CD14-positive monocyte (primary cell): ENCODE results near the gene PSMA6. TPM values are rescaled to one million over a fixed set of nuclear protein-coding genes. Genes with fewer than 3 reads are reported as not detected.
A peak's percentile ranks its signal among the peaks of the same experiment; 100 is the strongest.

Experiments used
- DNase-seq, 3 donors: peaks; one replicate each; pipeline ENCODE4 v3.0.0-alpha.2; 2011 to 2022
- H2AFZ ChIP-seq: 2 replicates; pipeline ENCODE4 v1.6.0; 2012; ENCODE audit warnings: mild to moderate bottlenecking, low read depth, low read length, inconsistent platforms; ENCODE audit not compliant: insufficient read depth, poor library complexity, severe bottlenecking
- H3K27ac ChIP-seq, 2 donors: 1 replicate in 1 of 2; 2 replicates in 1 of 2; pipeline ENCODE4 v1.5.1; 2012 to 2013; ENCODE audit warnings: low read length in 2 of 2, control low read depth in 1 of 2, inconsistent platforms in 1 of 2, low read depth in 1 of 2, mild to moderate bottlenecking in 1 of 2
- H3K27me3 ChIP-seq, 2 donors: one replicate each; pipeline versions ENCODE4 v1.6.0 to v1.6.1; 2011 to 2013; ENCODE audit warnings: low read length in 2 of 2; ENCODE audit not compliant: control insufficient read depth in 2 of 2, insufficient read depth in 2 of 2
- H3K36me3 ChIP-seq, 2 donors: replicated peaks in 1 of 2; 1 replicate in 1 of 2; 2 replicates in 1 of 2; pipeline versions ENCODE4 v1.5.1 to v1.6.1; 2012 to 2013; ENCODE audit warnings: low read length in 2 of 2, control low read depth in 1 of 2, inconsistent platforms in 1 of 2, mild to moderate bottlenecking in 1 of 2; ENCODE audit not compliant: insufficient read depth in 2 of 2, control insufficient read depth in 1 of 2
- H3K4me1 ChIP-seq, 2 donors: 1 replicate in 1 of 2; 2 replicates in 1 of 2; pipeline versions ENCODE4 v1.5.1 to v1.6.1; 2012 to 2013; ENCODE audit warnings: low read length in 2 of 2, control low read depth in 1 of 2, inconsistent platforms in 1 of 2, mild to moderate bottlenecking in 1 of 2, moderate library complexity in 1 of 2; ENCODE audit not compliant: insufficient read depth in 2 of 2, control insufficient read depth in 1 of 2
- H3K4me2 ChIP-seq: replicated peaks from 2 replicates; pipeline ENCODE3; 2012; ENCODE audit warnings: low read length, moderate library complexity, mild to moderate bottlenecking; ENCODE audit not compliant: poor library complexity, severe bottlenecking; ENCODE audit errors: extremely low read depth
- H3K4me3 ChIP-seq, 3 experiments: fragments of 200-600 bp in 1 of 3; sonication (generic) in 1 of 3; replicated peaks in 1 of 3; 1 replicate in 2 of 3; 2 replicates in 1 of 3; pipeline ENCODE4 v1.5.1; 2011 to 2013; ENCODE audit warnings: low read length in 3 of 3, mild to moderate bottlenecking in 3 of 3, control low read depth in 2 of 3, low read depth in 2 of 3, inconsistent platforms in 1 of 3, moderate library complexity in 1 of 3
- H3K79me2 ChIP-seq: 2 replicates; pipeline ENCODE4 v1.6.0; 2012; ENCODE audit warnings: mild to moderate bottlenecking, control low read depth, inconsistent platforms, low read length, moderate library complexity; ENCODE audit not compliant: insufficient read depth
- H3K9ac ChIP-seq: 2 replicates; pipeline ENCODE4 v1.6.0; 2017; ENCODE audit warnings: low read length, mild to moderate bottlenecking; ENCODE audit not compliant: insufficient read depth, poor library complexity, severe bottlenecking
- H3K9me3 ChIP-seq, 2 donors: replicated peaks in 1 of 2; 1 replicate in 1 of 2; 2 replicates in 1 of 2; pipeline versions ENCODE4 v1.5.1 to v1.6.1; 2012 to 2013; ENCODE audit warnings: low read length in 2 of 2, control low read depth in 1 of 2; ENCODE audit not compliant: control insufficient read depth in 1 of 2, insufficient read depth in 1 of 2
- H4K20me1 ChIP-seq: 2 replicates; pipeline ENCODE4 v1.6.0; 2012; ENCODE audit warnings: mild to moderate bottlenecking, low read length, control low read depth, moderate library complexity; ENCODE audit not compliant: insufficient read depth
- H3K27ac Mint-ChIP-seq, 7 donors: one replicate each; pipeline ENCODE4 v1.8.0; 2020; ENCODE audit warnings: mild to moderate bottlenecking in 7 of 7, mixed read lengths in 7 of 7, moderate library complexity in 6 of 7, inconsistent platforms in 2 of 7
- H3K27me3 Mint-ChIP-seq, 3 donors: one replicate each; pipeline ENCODE4 v1.8.0; 2021 to 2022; ENCODE audit warnings: low read depth in 3 of 3, mild to moderate bottlenecking in 3 of 3, mixed read lengths in 3 of 3, moderate library complexity in 3 of 3, inconsistent platforms in 1 of 3
- H3K36me3 Mint-ChIP-seq, 2 donors: one replicate each; pipeline ENCODE4 v1.8.0; 2020; ENCODE audit warnings: mixed read lengths in 2 of 2, inconsistent platforms in 1 of 2, mild to moderate bottlenecking in 1 of 2
- H3K4me1 Mint-ChIP-seq: one replicate; pipeline ENCODE4 v1.8.0; 2020; ENCODE audit warnings: mild to moderate bottlenecking, mixed read lengths
- H3K4me3 Mint-ChIP-seq, 2 donors: one replicate each; pipeline ENCODE4 v1.8.0; 2020; ENCODE audit warnings: mild to moderate bottlenecking in 2 of 2, mixed read lengths in 2 of 2, moderate library complexity in 1 of 2
- H3K9me3 Mint-ChIP-seq, 7 donors: one replicate each; pipeline ENCODE4 v1.8.0; 2020 to 2022; ENCODE audit warnings: mixed read lengths in 7 of 7, mild to moderate bottlenecking in 6 of 7, moderate library complexity in 6 of 7, inconsistent platforms in 2 of 7
- WGBS: methylation state at CpG from one replicate; pipeline ENCODE4 v1.1.5; 2013; ENCODE audit warnings: missing lambda C conversion rate; ENCODE audit not compliant: insufficient coverage; 5-methylcytosine and 5-hydroxymethylcytosine counted together
- intact Hi-C, 2 donors: fragments of 100-400 bp; cut with micrococcal nuclease; formaldehyde crosslinking; loops; one replicate each; pipeline versions ENCODE4 v1.15.0 to v1.15.1; 2023
- polyA plus RNA-seq, 3 donors: library from polyadenylated mRNA; depleted of rRNA in 1 of 3; unstranded in 2 of 3; stranded (reverse) in 1 of 3; fragments of 300-500 nt in 2 of 3; fragments of >200 nt in 1 of 3; fragmentation: Illumina TruSeq in 2 of 3; gene quantifications; 1 replicate in 2 of 3; 2 replicates in 1 of 3; pipeline ENCODE4 v1.2.3, GENCODE V29; 2012 to 2021
- TF ChIP-seq, protein P1 (sequence below): fragments of 200-600 bp; IDR thresholded peaks from one replicate; pipeline ENCODE4 v1.8.0; 2022; ENCODE audit warnings: antibody characterized with exemption, mild to moderate bottlenecking

The PSMA6 gene
- polyA plus RNA-seq, 3 donors: 144 to 572 (median 480) TPM

DNA sequence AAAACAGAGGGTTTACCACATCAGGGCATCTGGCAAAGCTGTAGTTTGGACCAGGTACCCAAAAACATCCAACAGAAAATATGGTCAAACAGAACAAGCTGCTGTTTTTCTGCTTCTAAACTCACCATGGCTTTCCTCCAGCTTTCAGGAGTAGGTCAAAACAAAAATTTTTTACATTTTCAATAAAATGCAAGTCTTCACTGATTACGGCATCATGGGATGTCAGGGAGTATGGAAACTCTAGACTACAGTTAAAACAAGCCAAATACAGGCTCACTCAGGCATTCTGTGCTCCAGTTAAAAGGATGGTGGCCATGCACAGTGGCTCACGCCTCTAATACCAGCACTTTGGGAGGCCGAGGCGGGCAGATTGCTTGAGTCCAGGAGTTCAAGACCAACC, 47.1 kb upstream of the PSMA6 start:
- TF ChIP-seq, protein P1, sequence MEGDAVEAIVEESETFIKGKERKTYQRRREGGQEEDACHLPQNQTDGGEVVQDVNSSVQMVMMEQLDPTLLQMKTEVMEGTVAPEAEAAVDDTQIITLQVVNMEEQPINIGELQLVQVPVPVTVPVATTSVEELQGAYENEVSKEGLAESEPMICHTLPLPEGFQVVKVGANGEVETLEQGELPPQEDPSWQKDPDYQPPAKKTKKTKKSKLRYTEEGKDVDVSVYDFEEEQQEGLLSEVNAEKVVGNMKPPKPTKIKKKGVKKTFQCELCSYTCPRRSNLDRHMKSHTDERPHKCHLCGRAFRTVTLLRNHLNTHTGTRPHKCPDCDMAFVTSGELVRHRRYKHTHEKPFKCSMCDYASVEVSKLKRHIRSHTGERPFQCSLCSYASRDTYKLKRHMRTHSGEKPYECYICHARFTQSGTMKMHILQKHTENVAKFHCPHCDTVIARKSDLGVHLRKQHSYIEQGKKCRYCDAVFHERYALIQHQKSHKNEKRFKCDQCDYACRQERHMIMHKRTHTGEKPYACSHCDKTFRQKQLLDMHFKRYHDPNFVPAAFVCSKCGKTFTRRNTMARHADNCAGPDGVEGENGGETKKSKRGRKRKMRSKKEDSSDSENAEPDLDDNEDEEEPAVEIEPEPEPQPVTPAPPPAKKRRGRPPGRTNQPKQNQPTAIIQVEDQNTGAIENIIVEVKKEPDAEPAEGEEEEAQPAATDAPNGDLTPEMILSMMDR: no peak
- H3K27me3 Mint-ChIP-seq: peaks cover 0 to 1% (median 0%) of the 10 kb centered on the region in 3 donors
- intact Hi-C loops: no loop called here
- no peak overlapping the region for H3K27ac Mint-ChIP-seq
- H3K9me3 Mint-ChIP-seq: peaks cover 0 to 2% (median 0%) of the 10 kb centered on the region in 7 donors
- peaks cover 12% of the 10 kb centered on the region in 2 donors for H3K36me3 Mint-ChIP-seq
- no peak for DNase-seq
- Histone ChIP-seq H4K20me1 (no peaks in the 10 kb centered on the region), H2AFZ (no peak overlapping the region), H3K27me3 (no peaks in the 10 kb centered on the region), H3K9me3 (no peaks in the 10 kb centered on the region), H3K4me3 (no peak overlapping the region), H3K36me3 (no peaks in the 10 kb centered on the region), H3K9ac (no peak overlapping the region), H3K4me1 (peaks cover 0 to 6% of the 10 kb centered on the region in 2 donors), H3K79me2 (no peaks in the 10 kb centered on the region), H3K27ac (no peak overlapping the region), H3K4me2 (no peak overlapping the region)
- peaks cover 7% of the 10 kb centered on the region for H3K4me1 Mint-ChIP-seq
- WGBS: no CpG with 5 or more reads among the region's 4 CpGs
- H3K4me3 Mint-ChIP-seq: no peak overlapping the region

DNA sequence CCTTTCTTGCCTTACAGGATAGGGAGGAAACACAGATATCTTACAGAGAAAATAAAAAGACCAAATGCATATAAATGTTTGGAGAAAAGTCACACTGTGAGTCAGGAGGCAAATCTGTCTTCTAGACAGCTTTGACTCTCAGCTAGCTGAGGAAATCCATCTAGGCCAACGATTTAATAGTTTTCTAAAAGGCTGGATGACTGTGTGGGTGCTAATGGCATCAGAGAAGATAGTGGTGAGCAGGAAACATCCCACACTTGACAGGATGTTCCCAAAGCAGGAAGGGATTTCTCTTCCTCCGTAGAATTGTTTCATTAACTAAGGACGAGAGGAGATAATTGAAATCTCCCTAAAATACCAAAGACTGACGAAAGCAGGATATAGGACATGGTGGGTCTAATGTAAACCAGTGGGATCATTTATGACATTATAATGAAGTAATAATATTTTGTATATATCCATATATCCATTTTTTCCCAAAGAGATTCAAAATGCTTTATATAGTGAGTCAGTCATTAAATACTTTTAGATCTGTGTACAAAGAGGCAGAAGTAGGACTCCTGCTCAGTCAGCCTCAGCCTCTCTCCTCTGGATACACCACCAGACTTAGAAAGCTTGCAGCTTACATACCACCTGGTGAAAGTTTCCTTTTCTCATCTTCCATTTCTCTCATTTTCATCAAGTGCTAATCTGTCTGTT, 44.3 kb upstream of the PSMA6 start:
- intact Hi-C loops: no loop called here
- no peak overlapping the region for H3K4me2 ChIP-seq
- H3K4me3 Mint-ChIP-seq: no peak overlapping the region
- H3K4me1 ChIP-seq: peaks cover 0 to 6% of the 10 kb centered on the region in 2 donors
- H3K9ac ChIP-seq: no peak overlapping the region
- H3K4me3 ChIP-seq: no peak overlapping the region
- DNase-seq: no peak
- peaks cover 10 to 12% of the 10 kb centered on the region in 2 donors for H3K36me3 Mint-ChIP-seq
- no peaks in the 10 kb centered on the region for H3K36me3 ChIP-seq
- H3K27me3 ChIP-seq: no peaks in the 10 kb centered on the region
- no peaks in the 10 kb centered on the region for H3K79me2 ChIP-seq
- TF ChIP-seq, protein P1: no peak
- no peaks in the 10 kb centered on the region for H3K9me3 Mint-ChIP-seq
- no peaks in the 10 kb centered on the region for H3K9me3 ChIP-seq
- H4K20me1 ChIP-seq: no peaks in the 10 kb centered on the region
- H2AFZ ChIP-seq: no peak overlapping the region
- no peak overlapping the region for H3K27ac ChIP-seq
- peak overlapping the region in 1 of 7 donors; percentile 54 for H3K27ac Mint-ChIP-seq
- peaks cover 0 to 2% (median 1%) of the 10 kb centered on the region in 3 donors for H3K27me3 Mint-ChIP-seq
- no CpG with 5 or more reads among the region's 4 CpGs for WGBS
- H3K4me1 Mint-ChIP-seq: peaks cover 7% of the 10 kb centered on the region
